ENCODE results near the gene DNAJB4.
"Not testable (repeated sequence)": the region's sequence is repeated elsewhere in the genome, so short reads cannot be mapped to it uniquely, and the experiment has no call there.

DNAJB4 gene

DNA sequence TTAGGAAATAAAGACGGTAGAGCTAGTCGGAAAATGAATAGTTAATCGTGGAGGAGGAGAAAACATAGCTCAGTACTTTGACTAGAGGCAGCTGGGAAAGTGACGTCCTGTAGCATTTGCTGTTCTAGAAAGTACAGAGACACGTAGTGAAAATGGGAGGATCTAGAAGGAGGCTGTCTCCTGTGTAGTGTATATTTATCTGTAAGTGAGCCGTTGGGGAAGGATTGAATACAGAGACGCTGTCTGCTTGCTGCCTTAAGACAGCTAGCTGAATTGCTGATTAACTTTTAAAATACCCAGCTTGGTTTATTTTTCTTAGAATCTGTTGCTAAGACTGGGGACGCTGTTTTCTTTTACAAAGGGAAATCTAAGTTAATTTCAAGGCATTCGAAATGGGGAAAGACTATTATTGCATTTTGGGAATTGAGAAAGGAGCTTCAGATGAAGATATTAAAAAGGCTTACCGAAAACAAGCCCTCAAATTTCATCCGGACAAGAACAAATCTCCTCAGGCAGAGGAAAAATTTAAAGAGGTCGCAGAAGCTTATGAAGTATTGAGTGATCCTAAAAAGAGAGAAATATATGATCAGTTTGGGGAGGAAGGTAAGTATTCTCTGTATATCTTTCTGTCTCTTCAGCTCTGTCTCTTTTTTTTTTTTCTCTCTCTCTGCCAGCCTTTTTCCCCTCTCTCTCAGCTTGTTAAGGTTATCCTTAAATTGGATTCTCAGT is at the start of gene DNAJB4:
DNAJB4 (plus strand) TSS at position 221 of the 729 bp plus-strand sequence; CDS start at position 393, 172 bp downstream.
- DNase-seq = peak; percentile 92

DNA sequence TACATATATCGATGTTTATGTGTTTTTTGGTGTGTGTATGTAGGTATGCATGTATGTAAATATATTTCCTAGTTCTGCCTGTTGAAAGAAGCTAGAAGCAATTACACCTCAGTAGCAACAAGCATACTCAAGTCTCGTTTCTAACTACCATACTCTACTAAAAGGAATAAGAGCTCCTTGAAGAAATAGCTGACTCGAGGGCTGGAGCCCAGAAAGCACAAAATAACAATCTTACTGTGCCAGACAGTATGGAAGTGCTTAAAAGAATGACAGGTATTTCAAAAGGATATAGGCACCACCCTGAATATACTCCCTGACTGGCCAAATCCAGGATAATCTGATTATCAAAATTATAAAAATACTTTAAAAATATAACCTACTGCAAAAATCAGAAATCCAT is 49.0 kb upstream of the DNAJB4 start:
- no peak for DNase-seq

- no peak for DNase-seq
Measured at GRCh38 chr1:77956464-77956863, 48.3 kb upstream of the DNAJB4 start.

DNA sequence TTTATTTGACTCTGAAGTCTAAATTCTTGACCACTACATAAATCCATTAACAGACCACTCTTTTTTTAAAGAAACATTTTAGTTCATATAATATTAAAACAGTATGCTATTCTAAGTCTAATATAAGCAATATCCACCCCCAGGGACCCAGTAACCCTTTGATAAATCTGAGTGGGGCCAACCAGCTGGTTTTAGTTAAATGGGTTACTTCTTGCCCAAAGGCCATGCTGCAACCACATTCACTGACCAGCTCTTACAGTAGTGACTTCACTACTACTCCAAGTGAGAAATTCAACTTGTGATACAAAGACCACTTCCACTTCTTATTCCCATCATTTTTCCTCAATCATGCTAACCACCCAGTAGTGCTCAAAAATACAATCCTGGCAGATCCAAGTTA is 46.3 kb upstream of the DNAJB4 start:
- DNase-seq = no peak

GRCh38 chr1:77958850-77959249 is 45.9 kb upstream of the DNAJB4 start:
- DNase-seq = no peak

GRCh38 chr1:77961392-77961791 is 43.3 kb upstream of the DNAJB4 start:
- no peak for DNase-seq

- DNase-seq = no peak
Measured at GRCh38 chr1:77966291-77966690, 38.4 kb upstream of the DNAJB4 start.

GRCh38 chr1:77970192-77970591 is 34.5 kb upstream of the DNAJB4 start:
- DNase-seq = no peak

GRCh38 chr1:77972080-77972479 is 32.7 kb upstream of the DNAJB4 start:
- DNase-seq = no peak

- no peak for DNase-seq
Measured at GRCh38 chr1:77975386-77975785, 29.4 kb upstream of the DNAJB4 start.

DNA sequence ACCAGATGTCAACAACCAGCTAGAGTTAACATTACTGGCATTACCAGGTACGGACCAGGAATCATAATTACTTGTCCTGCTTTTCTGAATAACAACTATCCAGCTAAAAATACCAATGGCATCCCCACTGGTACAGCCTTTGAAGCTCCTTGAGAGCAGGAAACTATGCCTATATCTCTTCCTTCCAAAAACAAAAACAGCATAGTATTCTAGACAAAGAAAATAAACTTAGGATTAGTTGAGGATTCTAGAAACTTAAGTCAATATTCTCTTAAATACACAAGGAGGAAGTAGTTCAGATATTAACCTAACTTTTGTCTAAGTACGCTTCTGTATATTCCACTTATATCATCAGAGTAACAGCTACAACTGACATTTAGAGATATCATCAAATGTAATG is 28.8 kb upstream of the DNAJB4 start:
- no peak for DNase-seq

- DNase-seq = no peak
Measured at GRCh38 chr1:77976433-77977076, 28.2 kb upstream of the DNAJB4 start.

DNA sequence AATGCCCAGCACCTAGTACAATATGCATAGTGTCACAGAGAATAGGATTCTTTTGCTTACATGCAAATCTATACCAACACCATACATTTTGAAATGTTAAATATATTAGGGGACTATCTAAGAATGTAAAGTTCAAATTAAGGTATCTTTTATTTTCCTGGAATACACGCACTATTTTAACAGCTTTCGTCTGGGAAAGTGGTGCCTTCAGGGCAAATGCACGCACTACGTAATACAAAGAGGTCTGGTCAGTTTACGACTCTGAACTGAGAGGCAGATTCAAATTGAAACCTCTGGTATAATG is 26.8 kb upstream of the DNAJB4 start:
- no peak for DNase-seq

DNA sequence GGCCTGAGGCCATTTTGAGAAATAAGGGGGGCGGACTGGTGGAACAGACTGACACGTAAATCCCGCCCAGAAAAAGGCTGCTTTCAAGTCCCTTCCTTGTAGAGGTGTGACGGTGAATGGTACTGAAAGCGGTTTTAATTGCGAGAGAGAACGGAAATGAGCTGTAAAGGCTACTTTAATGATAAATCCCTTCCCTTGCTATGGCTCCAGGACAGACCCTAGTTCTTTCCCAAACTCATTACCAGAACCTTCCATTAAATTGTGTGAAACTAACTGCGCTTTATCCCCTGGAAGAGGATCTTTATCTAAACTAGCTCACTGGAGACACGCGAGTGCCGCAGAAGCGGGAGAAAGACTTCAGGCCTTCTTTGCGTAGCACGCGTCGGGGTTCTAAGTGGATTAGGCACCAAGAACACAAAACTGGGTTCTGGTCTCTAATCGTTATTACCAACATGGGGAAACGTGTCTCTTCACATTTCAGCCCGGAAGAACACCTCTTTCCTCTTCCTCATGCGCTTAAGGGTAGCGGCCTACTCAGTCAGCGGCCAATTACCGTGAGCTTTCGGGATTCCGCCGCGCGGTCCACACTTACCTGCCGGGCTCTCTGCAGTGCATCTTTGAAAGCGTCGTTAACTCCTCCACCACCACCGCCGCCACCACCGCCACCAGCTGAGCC is 26.3 kb upstream of the DNAJB4 start:
- DNase-seq = peak; percentile 82

DNA sequence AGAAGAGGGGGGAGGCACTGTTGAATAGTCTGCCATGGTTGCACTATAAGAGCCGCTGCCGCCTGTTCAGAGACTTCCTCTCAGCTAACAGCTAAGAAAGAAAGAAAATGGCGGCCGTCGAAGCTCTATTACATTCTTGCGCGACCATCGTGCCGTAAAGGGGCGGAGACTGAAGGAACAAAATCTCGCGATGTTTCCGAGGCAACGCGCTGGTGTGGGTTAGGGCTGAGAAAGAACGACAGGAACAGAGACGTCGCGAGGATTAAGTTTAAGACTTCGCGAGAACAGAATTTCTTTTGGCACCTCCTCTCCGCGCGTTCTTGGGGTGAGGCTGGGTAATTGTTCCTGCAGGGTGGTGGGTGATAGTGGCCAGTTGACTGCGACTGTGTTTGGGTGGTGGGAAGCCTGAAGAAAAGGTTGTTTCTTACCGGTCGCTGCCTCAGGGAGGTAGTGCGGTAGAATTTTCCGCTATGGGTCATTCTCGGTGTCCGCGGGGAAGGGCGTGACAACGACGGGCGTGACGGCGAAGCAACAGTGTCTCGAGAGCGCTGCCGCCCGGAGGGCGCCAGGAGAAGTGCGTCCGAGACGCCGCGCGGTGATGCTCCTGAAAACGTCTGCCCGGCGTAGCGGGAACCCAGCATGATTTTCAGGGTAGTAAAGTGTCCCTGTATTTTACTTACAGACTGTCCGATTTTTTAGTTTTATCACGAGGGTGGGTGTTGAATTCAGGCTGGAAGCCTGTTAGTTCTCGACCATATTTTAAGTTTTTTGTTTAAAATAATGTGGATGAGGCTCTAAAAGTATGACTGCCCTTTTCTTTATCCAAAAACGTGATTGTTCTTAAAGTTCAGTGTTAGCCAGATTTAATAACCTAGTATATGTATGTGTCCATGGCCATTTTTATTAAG is 25.5 kb upstream of the DNAJB4 start, which contains the start of gene FUBP1:
FUBP1 (minus strand) TSS at position 104 of the 908 bp plus-strand sequence; CDS start at position 36, 68 bp downstream.
- DNase-seq = peak; percentile 99

GRCh38 chr1:77983352-77983996 is 21.3 kb upstream of the DNAJB4 start:
- DNase-seq = not testable (repeated sequence)

DNA sequence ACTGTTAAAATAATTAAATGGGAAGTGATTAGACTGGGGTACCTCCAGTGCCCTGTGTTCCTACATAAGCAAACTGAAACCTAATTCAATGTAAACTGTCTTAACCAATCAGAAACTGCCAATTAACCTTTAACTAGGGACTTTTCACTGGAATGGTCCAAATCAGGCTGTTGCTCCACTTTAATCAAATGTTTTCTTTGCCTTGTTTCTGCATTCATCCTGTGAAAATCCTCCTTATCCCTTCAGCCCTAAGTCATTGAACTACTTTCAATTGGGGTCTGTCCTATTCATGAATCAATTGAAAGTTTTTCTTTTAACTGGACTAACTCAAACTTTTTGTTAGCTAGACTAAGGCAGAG is 20.8 kb upstream of the DNAJB4 start:
- no peak for DNase-seq

GRCh38 chr1:77984629-77985028 is 20.1 kb upstream of the DNAJB4 start:
- DNase-seq = no peak

- DNase-seq = no peak
Measured at GRCh38 chr1:77986810-77987209, 17.9 kb upstream of the DNAJB4 start.

GRCh38 chr1:77987919-77988318 is 16.8 kb upstream of the DNAJB4 start:
- DNase-seq = no peak

- DNase-seq = no peak
Measured at GRCh38 chr1:77989744-77990143, 15.0 kb upstream of the DNAJB4 start.

DNA sequence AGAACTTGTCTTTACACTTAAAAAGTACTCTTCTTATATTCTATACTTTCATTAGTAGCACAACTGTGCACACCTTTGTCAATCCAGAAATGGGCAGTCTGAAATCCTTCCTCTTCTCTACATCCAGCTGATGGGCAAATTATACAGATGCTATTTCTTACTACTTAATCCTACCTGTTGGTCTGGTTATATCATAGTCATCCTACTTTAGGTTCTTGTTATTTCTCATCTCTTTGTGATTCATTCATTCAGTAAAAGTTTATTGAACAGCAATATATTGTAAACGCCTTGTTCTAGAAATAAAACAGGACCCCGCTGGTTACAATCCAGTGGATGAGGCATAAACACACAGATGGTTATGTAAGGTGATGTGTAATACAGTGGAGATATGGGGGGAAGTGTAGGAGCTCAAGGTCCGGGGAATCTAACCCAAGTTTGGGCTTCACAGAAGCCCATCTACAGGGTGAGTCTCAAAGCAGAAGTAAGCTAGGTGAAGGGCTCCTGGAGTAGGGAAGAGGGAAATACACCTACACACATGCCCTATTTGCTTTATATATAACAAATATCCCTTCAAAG is 14.0 kb upstream of the DNAJB4 start:
- DNase-seq = no peak

Measured in NCI-H2171 treated with DMSO at 0.1 percent for 48 hours (cell line).